Prostate gland (tissue), 2 donors: ENCODE data around the gene ATP5F1B. TPM values are rescaled to one million over a fixed set of nuclear protein-coding genes. Genes with fewer than 3 reads are reported as not detected.

Experiments used
- DNase-seq: peaks from one replicate; pipeline ENCODE4 v3.0.0-alpha.2; 2019; ENCODE audit warnings: low spot score
- H3K27ac ChIP-seq, 2 donors: fragments of 200-600 bp; sonication (generic); 2 replicates each; pipeline ENCODE4 v1.5.1; 2017 to 2019
- H3K27me3 ChIP-seq: fragments of 200-600 bp; sonication (generic); replicated peaks from 2 replicates; pipeline ENCODE4 v1.5.1; 2019; ENCODE audit not compliant: insufficient read depth
- H3K36me3 ChIP-seq, 2 donors: fragments of 200-600 bp; sonication (generic); 1 replicate in 1 of 2; 2 replicates in 1 of 2; pipeline versions ENCODE4 v1.5.1 to v1.8.1; 2017 to 2019
- H3K4me1 ChIP-seq: fragments of 200-600 bp; sonication (generic); replicated peaks from 2 replicates; pipeline ENCODE4 v1.5.1; 2019
- H3K4me3 ChIP-seq, 2 donors: fragments of 200-600 bp; sonication (generic); 2 replicates each; pipeline ENCODE4 v1.5.1; 2017 to 2019
- H3K9me3 ChIP-seq: fragments of 200-600 bp; sonication (generic); 2 replicates; pipeline ENCODE4 v1.5.1; 2017
- POLR2A ChIP-seq: fragments of 450-650 bp; IDR thresholded peaks from one replicate; pipeline ENCODE4 v1.6.1; 2016; ENCODE audit warnings: antibody characterized with exemption, mild to moderate bottlenecking
- POLR2AphosphoS5 ChIP-seq: sonication (generic); formaldehyde crosslinking; IDR thresholded peaks from one replicate; pipeline ENCODE4 v1.6.1; 2017; ENCODE audit warnings: antibody characterized with exemption
- WGBS: methylation state at CpG from one replicate; pipeline ENCODE4 v1.1.5; 2018; 5-methylcytosine and 5-hydroxymethylcytosine counted together
- intact Hi-C: fragments of 100-400 bp; cut with DNase I; formaldehyde crosslinking; loops from one replicate; pipeline ENCODE4 v1.14.2; 2022
- total RNA-seq, 2 donors: library from RNA; depleted of rRNA; stranded (reverse); fragments of >200 nt; gene quantifications; one replicate each; pipeline ENCODE4 v1.1.0, GENCODE V29; 2016
- TF ChIP-seq, protein P1 (sequence below), 4 experiments: fragments of 200-600 bp in 2 of 4; fragments of 450-650 bp in 2 of 4; sonication (generic) in 2 of 4; IDR thresholded peaks; 1 replicate in 3 of 4; 2 replicates in 1 of 4; pipeline ENCODE4 v1.5.1; 2016 to 2019; ENCODE audit warnings: antibody characterized with exemption in 4 of 4, mild to moderate bottlenecking in 2 of 4, moderate library complexity in 2 of 4

The ATP5F1B gene
- total RNA-seq, 2 donors from 2014 or later: 372 to 401 TPM

DNA sequence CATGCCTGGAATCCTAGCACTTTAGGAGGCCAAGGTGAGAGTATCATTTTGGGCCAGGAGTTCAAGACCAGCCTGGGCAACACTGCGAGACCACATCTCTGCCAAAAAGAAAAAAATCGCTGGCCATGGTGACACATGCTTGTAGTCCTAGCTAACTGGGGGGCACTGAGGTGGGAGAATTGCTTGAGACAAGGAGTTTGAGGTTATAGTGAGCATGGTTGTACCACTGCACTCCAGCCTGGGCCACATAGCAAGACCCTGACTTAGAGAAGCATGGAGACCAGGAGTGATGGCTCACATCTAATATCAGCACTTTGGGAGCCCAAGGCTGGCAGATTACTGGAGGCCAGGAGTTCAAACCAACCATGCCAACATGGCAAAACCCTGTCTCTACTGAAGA lies 33.1 kb upstream of the ATP5F1B start:
- WGBS: 90% methylated on average over 2 of the region's 2 CpGs
- intact Hi-C loops: no loop called here
- no peak overlapping the region for H3K4me3 ChIP-seq
- no peaks in the 10 kb centered on the region for H3K27me3 ChIP-seq
- H3K27ac ChIP-seq: no peak overlapping the region
- no peaks in the 10 kb centered on the region for H3K36me3 ChIP-seq
- no peaks in the 10 kb centered on the region for H3K9me3 ChIP-seq
- no peak for DNase-seq
- TF ChIP-seq POLR2A (no peak), POLR2AphosphoS5 (no peak)
- TF ChIP-seq, protein P1, sequence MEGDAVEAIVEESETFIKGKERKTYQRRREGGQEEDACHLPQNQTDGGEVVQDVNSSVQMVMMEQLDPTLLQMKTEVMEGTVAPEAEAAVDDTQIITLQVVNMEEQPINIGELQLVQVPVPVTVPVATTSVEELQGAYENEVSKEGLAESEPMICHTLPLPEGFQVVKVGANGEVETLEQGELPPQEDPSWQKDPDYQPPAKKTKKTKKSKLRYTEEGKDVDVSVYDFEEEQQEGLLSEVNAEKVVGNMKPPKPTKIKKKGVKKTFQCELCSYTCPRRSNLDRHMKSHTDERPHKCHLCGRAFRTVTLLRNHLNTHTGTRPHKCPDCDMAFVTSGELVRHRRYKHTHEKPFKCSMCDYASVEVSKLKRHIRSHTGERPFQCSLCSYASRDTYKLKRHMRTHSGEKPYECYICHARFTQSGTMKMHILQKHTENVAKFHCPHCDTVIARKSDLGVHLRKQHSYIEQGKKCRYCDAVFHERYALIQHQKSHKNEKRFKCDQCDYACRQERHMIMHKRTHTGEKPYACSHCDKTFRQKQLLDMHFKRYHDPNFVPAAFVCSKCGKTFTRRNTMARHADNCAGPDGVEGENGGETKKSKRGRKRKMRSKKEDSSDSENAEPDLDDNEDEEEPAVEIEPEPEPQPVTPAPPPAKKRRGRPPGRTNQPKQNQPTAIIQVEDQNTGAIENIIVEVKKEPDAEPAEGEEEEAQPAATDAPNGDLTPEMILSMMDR (IDR thresholded peaks at IDR 0.05): no peak
- H3K4me1 ChIP-seq: no peaks in the 10 kb centered on the region

DNA sequence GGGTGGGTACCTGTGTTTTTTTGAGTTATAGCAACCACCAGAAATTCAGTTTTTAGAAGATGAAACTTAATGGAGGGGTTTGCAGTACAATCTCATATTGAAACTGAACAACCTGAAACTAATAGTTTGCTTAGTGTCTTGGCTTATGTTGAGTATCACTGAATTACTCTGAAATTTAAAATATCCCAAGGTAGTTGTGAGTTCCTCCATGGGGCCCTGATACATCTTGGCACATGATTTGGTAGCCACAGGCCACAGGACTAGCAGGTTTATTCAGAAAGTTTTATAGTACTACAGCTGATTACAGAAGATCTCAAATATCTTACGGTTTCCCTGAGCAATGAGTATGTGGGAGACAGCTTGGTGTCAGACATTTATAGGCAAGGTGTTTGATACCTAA lies 31.9 kb upstream of the ATP5F1B start:
- Histone ChIP-seq H3K27ac (no peak overlapping the region), H3K4me3 (no peak overlapping the region), H3K36me3 (no peaks in the 10 kb centered on the region), H3K27me3 (no peaks in the 10 kb centered on the region), H3K9me3 (no peaks in the 10 kb centered on the region), H3K4me1 (no peaks in the 10 kb centered on the region)
- no peak for TF ChIP-seq POLR2A
- peak; percentile 16 for TF ChIP-seq POLR2AphosphoS5
- TF ChIP-seq, protein P1 (IDR thresholded peaks at IDR 0.05): no peak
- intact Hi-C loops: no loop called here
- no peak for DNase-seq
- 21% methylated on average over 1 of the region's 1 CpG for WGBS

- Histone ChIP-seq H3K27ac (no peak overlapping the region), H3K36me3 (no peaks in the 10 kb centered on the region), H3K9me3 (no peaks in the 10 kb centered on the region), H3K4me3 (no peak overlapping the region), H3K27me3 (no peaks in the 10 kb centered on the region), H3K4me1 (no peaks in the 10 kb centered on the region)
- DNase-seq: no peak
- intact Hi-C loops: no loop called here
- no peak for TF ChIP-seq POLR2AphosphoS5
- TF ChIP-seq, protein P1 (IDR thresholded peaks at IDR 0.05): no peak
- TF ChIP-seq POLR2A: no peak
- 80% methylated on average over 11 of the region's 11 CpGs for WGBS
These were observed 31.2 kb upstream of the ATP5F1B start for GRCh38 chr12:56676851-56677580.

DNA sequence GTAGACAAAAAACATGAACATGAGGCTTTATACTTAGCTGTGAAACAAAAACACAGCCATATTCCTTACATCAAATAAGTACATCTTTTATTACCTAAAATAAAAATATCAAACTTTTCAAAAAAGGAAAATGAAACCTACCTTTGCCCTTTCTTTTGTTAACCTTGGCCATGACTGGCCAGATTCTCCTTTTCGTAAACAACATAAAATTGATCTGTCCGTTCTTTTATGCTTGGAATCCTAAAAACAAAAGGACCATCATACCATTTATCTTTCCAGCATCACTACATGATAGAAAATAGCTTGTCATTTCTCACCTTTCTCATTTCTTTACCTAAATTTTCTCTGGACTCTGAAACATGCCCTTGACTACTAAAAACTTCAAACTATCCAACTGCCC lies 25.8 kb upstream of the ATP5F1B start:
- H3K9me3 ChIP-seq: no peaks in the 10 kb centered on the region
- WGBS: 67% methylated on average over 2 of the region's 2 CpGs
- no peaks in the 10 kb centered on the region for H3K27me3 ChIP-seq
- TF ChIP-seq, protein P1 (IDR thresholded peaks at IDR 0.05): no peak
- no peak for TF ChIP-seq POLR2AphosphoS5
- no peak for TF ChIP-seq POLR2A
- peaks cover 0 to 9% of the 10 kb centered on the region in 2 donors for H3K36me3 ChIP-seq
- DNase-seq: no peak
- H3K27ac ChIP-seq: no peak overlapping the region
- H3K4me3 ChIP-seq: no peak overlapping the region
- intact Hi-C loops: no loop called here
- no peaks in the 10 kb centered on the region for H3K4me1 ChIP-seq

- no peaks in the 10 kb centered on the region for H3K4me1 ChIP-seq
- H3K9me3 ChIP-seq: no peaks in the 10 kb centered on the region
- peaks cover 0 to 9% of the 10 kb centered on the region in 2 donors for H3K36me3 ChIP-seq
- WGBS: 85% methylated on average over 4 of the region's 4 CpGs
- DNase-seq: no peak
- no peaks in the 10 kb centered on the region for H3K27me3 ChIP-seq
- H3K27ac ChIP-seq: no peak overlapping the region
- no peak overlapping the region for H3K4me3 ChIP-seq
- TF ChIP-seq, protein P1 (IDR thresholded peaks at IDR 0.05): no peak
- no peak for TF ChIP-seq POLR2AphosphoS5
- no peak for TF ChIP-seq POLR2A
- intact Hi-C loops: no loop called here
These were observed 25.1 kb upstream of the ATP5F1B start for GRCh38 chr12:56670836-56671235.
